Breast epithelium (tissue), 4 donors: ENCODE results near the gene VWA2. TPM values are rescaled to one million over a fixed set of nuclear protein-coding genes. Genes with fewer than 3 reads are reported as not detected.

Experiments used
- DNase-seq, 2 donors: peaks; one replicate each; pipeline ENCODE4 v3.0.0-alpha.2; 2019; ENCODE audit warnings: low spot score in 2 of 2
- H3K27ac ChIP-seq, 2 donors: fragments of 200-600 bp; sonication (generic) in 1 of 2; one replicate each; pipeline ENCODE4 v1.5.1; 2016 to 2019; ENCODE audit warnings: mild to moderate bottlenecking in 1 of 2
- H3K27me3 ChIP-seq, 2 donors: fragments of 200-600 bp; sonication (generic) in 1 of 2; one replicate each; pipeline versions ENCODE4 v1.5.1 to v1.6.0; 2017 to 2019; ENCODE audit warnings: control low read depth in 1 of 2, mild to moderate bottlenecking in 1 of 2
- H3K36me3 ChIP-seq: fragments of 200-600 bp; one replicate; pipeline ENCODE4 v1.5.1; 2019
- H3K4me1 ChIP-seq, 2 donors: fragments of 200-600 bp; sonication (generic); one replicate each; pipeline ENCODE4 v1.5.1; 2016 to 2019; ENCODE audit warnings: control low read depth in 1 of 2
- H3K4me3 ChIP-seq, 3 donors: fragments of 200-600 bp; sonication (generic); 1 replicate in 2 of 3; 2 replicates in 1 of 3; pipeline ENCODE4 v1.5.1; 2016 to 2019; ENCODE audit warnings: mild to moderate bottlenecking in 3 of 3, moderate library complexity in 2 of 3
- H3K9me3 ChIP-seq, 2 donors: fragments of 200-600 bp; sonication (generic) in 1 of 2; one replicate each; pipeline ENCODE4 v1.5.1; 2016 to 2019; ENCODE audit warnings: control low read depth in 1 of 2
- POLR2A ChIP-seq: fragments of 450-650 bp; IDR thresholded peaks from one replicate; pipeline ENCODE4 v1.6.1; 2016; ENCODE audit warnings: antibody characterized with exemption, mild to moderate bottlenecking, moderate library complexity
- POLR2AphosphoS5 ChIP-seq, 3 donors: sonication (generic); formaldehyde crosslinking; IDR thresholded peaks; one replicate each; pipeline ENCODE4 v1.6.1; 2017; ENCODE audit warnings: antibody characterized with exemption in 3 of 3
- intact Hi-C: fragments of 100-400 bp; cut with DNase I; formaldehyde crosslinking; loops from one replicate; pipeline ENCODE4 v1.15.1; 2023; ENCODE audit warnings: low total_unique reads
- total RNA-seq, 3 donors: library from RNA; depleted of rRNA; stranded (reverse); fragments of >200 nt; gene quantifications; one replicate each; pipeline ENCODE4 v1.1.0, GENCODE V29; 2016
- TF ChIP-seq, protein P1 (sequence below), 3 donors: fragments of 450-650 bp; IDR thresholded peaks; one replicate each; pipeline ENCODE4 v1.5.1; 2016 to 2017; ENCODE audit warnings: antibody characterized with exemption in 3 of 3, mild to moderate bottlenecking in 3 of 3, moderate library complexity in 3 of 3

VWA2 gene
- total RNA-seq, 3 donors from 2014 or later: 0.48 to 18.7 (median 8.0) TPM

DNA sequence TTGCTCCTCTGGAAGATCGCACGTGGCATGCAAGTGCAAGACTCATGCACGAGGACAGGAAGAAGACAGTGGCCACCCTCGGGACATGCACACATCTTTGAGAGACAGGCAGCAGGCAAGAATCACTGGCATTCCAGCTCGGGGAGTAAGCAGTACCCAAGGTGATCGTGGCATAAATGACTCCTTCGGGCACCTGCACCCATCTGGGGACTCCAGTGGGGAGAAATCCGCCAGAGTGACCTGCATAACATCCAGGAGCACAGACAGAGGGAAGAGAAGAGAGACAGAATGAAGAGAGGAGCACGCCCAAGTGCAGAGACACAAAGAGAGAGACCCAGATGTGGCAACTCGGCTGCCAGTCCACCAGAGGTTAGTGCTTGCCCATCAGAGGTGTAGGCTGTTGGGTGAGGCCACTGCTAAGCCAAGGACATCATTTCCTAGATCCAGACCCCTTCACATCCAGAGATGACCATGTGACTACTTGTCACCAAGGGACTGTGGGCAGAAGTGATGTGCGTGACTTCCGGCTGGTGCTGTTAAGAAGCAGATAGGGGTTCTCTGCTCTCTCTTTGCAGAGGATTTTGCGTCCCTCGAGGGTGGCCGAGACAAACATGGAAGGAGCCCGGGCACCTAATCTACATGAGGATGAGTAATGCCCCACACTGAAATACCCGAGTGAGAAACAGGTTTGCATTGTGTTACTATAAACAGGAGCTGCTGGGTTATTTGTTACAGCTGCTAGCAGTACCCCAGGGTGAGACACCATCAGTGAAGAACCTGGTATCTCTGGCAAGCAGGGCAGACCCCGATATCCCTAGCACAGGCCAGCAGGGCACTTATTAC is 80.6 kb downstream of the VWA2 start:
- H3K4me3 ChIP-seq: no peak overlapping the region
- H3K27ac ChIP-seq: no peak overlapping the region
- no peak for TF ChIP-seq POLR2A
- no peaks in the 10 kb centered on the region for H3K36me3 ChIP-seq
- no peaks in the 10 kb centered on the region for H3K4me1 ChIP-seq
- no peaks in the 10 kb centered on the region for H3K9me3 ChIP-seq
- intact Hi-C loops: loop anchor here (5.0 kb wide), 1 partner anchor 53 kb away; no protein-coding TSS in a partner anchor
- no peak for DNase-seq
- H3K27me3 ChIP-seq: no peaks in the 10 kb centered on the region

DNA sequence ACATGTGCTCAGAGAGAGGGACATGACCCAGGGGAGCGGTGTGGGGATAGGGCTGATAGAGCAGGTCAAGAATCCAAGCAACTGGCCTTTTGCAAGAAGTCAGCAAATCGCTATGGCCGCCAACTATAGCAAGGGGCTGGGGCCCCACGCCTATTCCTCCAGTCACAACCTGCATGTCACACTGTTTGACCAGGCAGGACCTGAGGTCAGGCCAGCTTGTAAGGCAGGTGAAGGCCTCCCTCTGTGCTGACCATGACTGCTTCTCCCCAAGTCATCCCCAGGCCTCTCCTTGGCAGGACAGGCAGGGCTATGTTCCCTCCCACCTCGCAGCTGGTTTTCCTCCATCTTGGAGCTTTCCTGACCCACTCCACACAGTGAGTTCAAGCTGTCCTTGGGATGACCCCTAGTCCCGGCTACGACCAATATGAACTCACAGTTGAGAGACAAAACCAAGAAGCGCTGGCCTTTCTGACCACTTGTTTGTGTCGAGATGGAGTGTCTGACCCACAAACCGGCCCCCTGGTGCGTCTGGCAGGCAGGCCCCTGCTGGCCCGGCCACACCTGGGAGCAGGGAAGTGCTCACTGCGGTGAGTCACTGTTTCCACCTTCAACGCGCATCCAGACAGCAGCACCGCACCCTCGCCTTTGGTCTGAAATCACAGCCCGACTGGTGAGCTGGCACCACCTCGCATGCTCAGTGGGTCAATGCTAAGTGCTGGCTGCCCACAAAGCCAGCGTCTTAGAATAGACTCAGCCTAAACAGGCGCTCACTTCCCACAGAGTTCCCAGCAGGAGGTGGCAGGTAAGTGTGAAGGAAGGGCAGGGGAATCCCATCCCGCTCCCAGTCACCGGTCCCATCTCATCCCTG is 81.4 kb downstream of the VWA2 start:
- H3K27ac ChIP-seq: no peak overlapping the region
- intact Hi-C loops: loop anchor here (5.0 kb wide), 1 partner anchor 52 kb away; no protein-coding TSS in a partner anchor
- H3K36me3 ChIP-seq: no peaks in the 10 kb centered on the region
- DNase-seq: no peak
- no peak overlapping the region for H3K4me3 ChIP-seq
- H3K27me3 ChIP-seq: no peaks in the 10 kb centered on the region
- H3K9me3 ChIP-seq: no peaks in the 10 kb centered on the region
- H3K4me1 ChIP-seq: no peaks in the 10 kb centered on the region
- TF ChIP-seq POLR2A (no peak), POLR2AphosphoS5 (IDR thresholded peaks at IDR 0.05) (no peak)
- TF ChIP-seq, protein P1, sequence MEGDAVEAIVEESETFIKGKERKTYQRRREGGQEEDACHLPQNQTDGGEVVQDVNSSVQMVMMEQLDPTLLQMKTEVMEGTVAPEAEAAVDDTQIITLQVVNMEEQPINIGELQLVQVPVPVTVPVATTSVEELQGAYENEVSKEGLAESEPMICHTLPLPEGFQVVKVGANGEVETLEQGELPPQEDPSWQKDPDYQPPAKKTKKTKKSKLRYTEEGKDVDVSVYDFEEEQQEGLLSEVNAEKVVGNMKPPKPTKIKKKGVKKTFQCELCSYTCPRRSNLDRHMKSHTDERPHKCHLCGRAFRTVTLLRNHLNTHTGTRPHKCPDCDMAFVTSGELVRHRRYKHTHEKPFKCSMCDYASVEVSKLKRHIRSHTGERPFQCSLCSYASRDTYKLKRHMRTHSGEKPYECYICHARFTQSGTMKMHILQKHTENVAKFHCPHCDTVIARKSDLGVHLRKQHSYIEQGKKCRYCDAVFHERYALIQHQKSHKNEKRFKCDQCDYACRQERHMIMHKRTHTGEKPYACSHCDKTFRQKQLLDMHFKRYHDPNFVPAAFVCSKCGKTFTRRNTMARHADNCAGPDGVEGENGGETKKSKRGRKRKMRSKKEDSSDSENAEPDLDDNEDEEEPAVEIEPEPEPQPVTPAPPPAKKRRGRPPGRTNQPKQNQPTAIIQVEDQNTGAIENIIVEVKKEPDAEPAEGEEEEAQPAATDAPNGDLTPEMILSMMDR (IDR thresholded peaks at IDR 0.05): no peak

DNA sequence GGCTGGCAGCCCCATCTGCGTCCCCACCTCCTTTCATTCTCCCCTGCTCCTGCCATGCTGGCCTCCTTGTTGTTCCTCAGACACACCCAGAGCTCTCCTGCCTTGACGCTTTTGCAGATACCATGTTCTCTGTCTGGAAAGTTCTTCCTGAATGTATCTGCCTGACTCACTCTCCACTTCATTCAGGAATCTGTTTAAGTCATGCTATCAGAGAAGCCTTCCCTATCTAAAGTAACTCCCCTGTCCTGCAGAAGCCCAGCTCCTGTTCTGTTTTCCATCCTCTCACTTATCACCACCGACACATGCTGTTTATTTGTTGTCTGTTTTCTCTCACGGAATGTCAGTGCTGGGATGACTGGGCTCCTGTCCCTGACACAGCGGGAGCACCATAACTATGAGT is 83.3 kb downstream of the VWA2 start:
- no peaks in the 10 kb centered on the region for H3K9me3 ChIP-seq
- no peak for DNase-seq
- H3K36me3 ChIP-seq: no peaks in the 10 kb centered on the region
- H3K27me3 ChIP-seq: no peaks in the 10 kb centered on the region
- no peaks in the 10 kb centered on the region for H3K4me1 ChIP-seq
- intact Hi-C loops: loop anchor here (5.0 kb wide), 1 partner anchor 50 kb away; no protein-coding TSS in a partner anchor
- H3K4me3 ChIP-seq: no peak overlapping the region
- TF ChIP-seq, protein P1 (IDR thresholded peaks at IDR 0.05): no peak
- TF ChIP-seq POLR2A (no peak), POLR2AphosphoS5 (IDR thresholded peaks at IDR 0.05) (no peak)
- no peak overlapping the region for H3K27ac ChIP-seq

DNA sequence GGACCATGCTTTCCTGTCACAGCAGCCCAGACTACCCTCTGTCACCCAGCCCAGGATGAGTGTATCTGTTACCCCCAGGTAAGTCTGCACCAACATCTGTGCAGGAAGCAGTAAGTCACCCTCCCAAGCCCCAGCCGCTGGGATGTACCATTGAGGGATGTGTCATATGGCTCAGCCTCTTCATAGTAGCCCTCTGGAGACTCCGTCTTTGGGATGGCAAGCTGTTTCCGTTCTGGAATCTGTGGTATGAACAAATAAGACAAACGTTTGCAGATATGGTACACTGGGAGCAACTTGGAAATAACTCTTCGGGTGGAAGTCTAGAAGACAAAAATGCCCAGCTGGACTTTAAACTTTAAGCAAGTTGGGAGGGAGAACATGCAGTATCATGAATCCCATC is 84.0 kb downstream of the VWA2 start:
- H3K4me3 ChIP-seq: no peak overlapping the region
- no peak for DNase-seq
- no peaks in the 10 kb centered on the region for H3K36me3 ChIP-seq
- no peaks in the 10 kb centered on the region for H3K4me1 ChIP-seq
- TF ChIP-seq POLR2A (no peak), POLR2AphosphoS5 (IDR thresholded peaks at IDR 0.05) (no peak)
- TF ChIP-seq, protein P1 (IDR thresholded peaks at IDR 0.05): no peak
- no peak overlapping the region for H3K27ac ChIP-seq
- H3K9me3 ChIP-seq: no peaks in the 10 kb centered on the region
- H3K27me3 ChIP-seq: no peaks in the 10 kb centered on the region
- intact Hi-C loops: loop anchor here (5.0 kb wide), 1 partner anchor 49 kb away; no protein-coding TSS in a partner anchor

DNA sequence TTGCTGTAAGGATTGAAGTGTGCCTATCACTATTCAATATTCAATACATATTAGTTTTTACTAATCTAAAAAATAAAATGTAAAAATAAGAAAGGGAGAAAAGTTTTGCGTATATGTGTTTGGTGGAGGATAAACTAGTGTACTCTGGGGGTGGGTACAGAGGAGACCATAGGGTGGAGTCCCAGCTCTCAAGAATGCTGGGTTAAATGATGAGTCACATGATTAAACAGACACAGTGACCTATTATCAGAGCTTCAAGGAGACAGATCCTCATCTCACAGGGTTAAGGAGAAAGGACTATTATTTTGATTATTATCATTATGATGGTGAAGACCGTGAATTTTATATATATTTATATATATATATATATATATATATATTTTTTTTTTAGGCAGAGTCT is 87.7 kb downstream of the VWA2 start:
- no peak for TF ChIP-seq POLR2A
- TF ChIP-seq, protein P1 (IDR thresholded peaks at IDR 0.05): no peak
- TF ChIP-seq POLR2AphosphoS5 (IDR thresholded peaks at IDR 0.05): no peak
- Histone ChIP-seq H3K27me3 (no peaks in the 10 kb centered on the region), H3K4me3 (no peak overlapping the region), H3K36me3 (no peaks in the 10 kb centered on the region), H3K4me1 (no peaks in the 10 kb centered on the region), H3K9me3 (no peaks in the 10 kb centered on the region), H3K27ac (no peak overlapping the region)
- intact Hi-C loops: no loop called here
- no peak for DNase-seq
